GM10266 (cell line): ENCODE data around the gene RNASET2.
A peak's percentile ranks its signal among the peaks of the same experiment; 100 is the strongest.

ENCODE experiments used
- DNase-seq: peaks from one replicate; pipeline ENCODE4 v3.0.0; 2012; ENCODE audit errors: extremely low spot score
- CTCF ChIP-seq: IDR thresholded peaks from 2 replicates; pipeline ENCODE4 v1.5.1; 2012; ENCODE audit warnings: mild to moderate bottlenecking, low read depth; ENCODE audit not compliant: control insufficient read depth, insufficient read depth; ENCODE audit errors: missing control alignments

The RNASET2 gene

DNA sequence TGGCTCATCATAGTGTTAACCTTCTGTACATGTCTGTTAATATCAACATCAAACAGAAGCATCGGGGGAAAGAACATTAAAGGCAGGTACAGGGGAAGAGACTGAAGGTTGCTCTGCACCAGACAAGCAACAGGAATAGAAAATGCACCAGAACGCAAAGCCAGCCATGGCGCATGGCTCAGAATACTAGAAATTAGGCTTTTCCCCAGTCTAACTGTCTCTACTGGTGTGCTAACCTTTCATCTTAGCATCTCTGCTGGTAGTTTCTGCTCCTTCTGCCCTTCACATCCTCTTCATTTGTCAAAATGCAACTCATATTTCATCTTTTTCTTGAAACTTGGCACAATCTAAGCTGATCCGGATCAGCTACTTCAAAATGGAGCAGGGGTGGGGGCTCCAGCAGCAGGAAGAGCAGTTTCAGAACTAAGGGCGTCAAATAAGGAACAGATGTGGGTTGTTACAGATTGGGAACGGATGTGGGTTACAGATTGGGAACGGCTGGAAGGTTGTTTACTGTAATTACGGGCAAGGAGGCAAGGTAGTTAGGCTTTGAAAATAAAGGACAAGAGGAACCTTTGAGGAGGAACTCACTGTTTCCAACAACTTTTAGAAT is 13.1 kb upstream of the RNASET2 start:
- no peak for TF ChIP-seq CTCF
- DNase-seq = no peak

DNA sequence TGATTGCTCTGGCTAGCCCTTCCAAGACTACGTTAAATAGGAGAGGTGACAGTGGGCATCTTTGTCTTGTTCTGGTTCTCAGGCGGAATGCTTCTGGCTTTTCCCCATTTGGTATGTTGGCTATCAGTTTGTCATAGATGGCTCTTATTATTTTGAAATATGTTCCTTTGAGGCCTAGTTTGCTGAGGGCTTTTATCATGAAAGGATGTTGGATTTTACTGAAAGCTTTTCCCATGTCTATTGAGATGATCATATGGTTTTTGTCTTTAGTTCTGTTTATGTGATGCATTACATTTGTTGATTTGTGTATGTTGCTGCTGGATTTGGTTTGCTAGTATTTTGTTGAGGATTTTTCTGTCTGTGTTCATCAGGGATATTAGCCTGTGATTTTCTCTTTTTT is 9.9 kb upstream of the RNASET2 start:
- TF ChIP-seq CTCF = no peak
- no peak for DNase-seq

GRCh38 chr6:166960609-166960978 is 4.2 kb upstream of the RNASET2 start:
- no peak for TF ChIP-seq CTCF
- DNase-seq = no peak

- no peak for TF ChIP-seq CTCF
- no peak for DNase-seq
These were observed 3.7 kb upstream of the RNASET2 start for GRCh38 chr6:166959911-166960608.

DNA sequence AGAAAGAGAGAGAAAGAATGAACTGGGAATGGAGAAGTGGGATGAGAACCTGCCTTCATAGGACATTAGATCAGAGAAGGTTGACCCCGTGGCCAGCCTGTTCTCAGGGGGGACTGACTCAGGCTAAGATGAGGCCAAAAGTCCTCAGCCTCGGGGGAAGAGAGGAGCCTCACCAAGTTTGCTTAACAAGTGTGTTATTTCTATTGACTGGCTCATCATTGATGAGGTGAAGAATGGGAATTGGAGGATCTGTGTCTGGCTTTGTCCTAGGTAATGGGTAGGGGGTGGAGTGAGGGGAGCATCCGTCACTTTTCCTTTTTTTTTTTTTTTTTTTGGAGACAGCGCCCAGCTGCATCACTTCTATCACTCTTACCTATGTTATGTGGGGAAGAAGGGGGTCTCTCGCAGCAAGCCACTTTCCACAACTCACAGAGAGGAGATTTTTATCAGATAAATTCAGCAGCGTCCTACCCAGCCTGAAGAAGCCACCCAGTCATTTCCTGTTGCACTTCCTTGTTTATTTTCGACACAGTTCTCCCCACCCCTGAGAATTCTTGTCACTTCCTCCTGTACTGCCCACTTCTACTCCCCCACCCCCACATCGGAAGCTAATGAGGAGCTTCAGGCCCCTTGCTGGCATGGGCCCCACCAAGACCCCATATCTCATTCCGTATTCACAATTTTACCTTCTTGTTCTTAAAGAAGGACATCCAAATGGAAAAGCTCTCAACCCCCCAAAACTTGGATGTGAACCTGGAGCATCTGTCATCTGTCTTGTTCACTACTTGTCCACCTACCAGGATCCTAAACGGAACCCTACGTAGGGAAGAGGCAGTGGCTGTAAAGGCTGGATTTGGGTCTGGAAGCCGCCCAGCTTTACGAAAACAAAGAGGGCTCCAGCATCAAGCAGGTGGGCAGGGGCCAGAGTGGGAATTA is 2.8 kb upstream of the RNASET2 start:
- TF ChIP-seq CTCF = no peak
- DNase-seq = peak; percentile 55

- DNase-seq = no peak
- TF ChIP-seq CTCF = no peak
These were observed 1.4 kb upstream of the RNASET2 start for GRCh38 chr6:166957805-166958076.

DNA sequence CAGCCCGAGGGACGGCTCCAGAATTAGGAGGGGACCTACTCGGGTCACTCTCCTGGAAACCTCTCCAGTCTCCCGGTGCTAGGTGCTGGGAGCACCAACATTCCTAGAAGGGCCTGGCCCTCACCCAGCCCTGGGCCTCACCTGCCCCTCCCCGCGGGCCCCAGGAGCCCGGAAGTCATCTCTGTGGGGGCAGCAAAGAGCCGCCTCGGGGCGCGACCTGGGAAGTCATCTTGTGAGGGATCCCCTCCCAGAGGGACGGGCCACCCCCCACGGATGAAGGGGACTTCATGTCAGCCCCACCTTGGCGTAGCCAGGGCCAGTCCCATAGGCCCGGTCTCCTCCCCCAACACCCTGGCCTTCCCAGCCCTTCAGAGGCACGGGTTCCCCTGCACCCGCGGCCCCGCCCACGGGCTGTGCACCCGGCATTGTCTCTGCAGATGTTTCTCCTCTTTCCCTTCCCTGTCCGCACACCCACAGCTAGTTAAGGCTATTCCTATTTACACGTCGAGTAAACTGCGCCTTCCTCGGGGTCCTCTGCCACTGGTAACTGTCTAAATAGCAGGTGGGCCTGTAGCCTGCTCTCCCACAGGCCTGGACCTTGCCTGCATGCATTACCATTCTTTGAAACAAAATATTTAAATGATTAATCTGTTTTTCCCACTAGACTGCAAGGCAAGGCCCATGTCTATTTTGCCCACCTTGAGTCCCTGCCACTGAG is 896 bp upstream of the RNASET2 start:
- peak; percentile 58 for DNase-seq
- no peak for TF ChIP-seq CTCF
